ENCODE results near the gene OSBPL10.

Gene OSBPL10

DNA sequence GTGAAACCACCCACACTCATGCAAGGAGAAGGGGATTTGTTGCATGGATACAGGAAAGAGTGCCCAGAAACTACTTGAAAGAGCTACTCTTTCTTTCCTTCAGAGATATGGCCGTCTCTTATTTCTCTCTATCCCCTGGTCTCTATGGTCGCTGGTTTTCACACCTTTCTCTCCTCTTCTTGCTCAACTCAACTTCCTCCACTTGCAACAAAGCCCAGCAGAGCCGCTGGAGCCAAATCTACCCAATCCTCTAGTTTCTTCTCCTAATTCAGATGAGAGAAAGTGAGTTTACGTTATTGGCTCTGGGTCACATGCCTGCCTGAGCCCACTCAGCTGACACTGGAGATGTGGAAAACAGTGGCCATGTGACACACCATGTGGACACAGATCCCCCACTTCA lies 215.2 kb downstream of the OSBPL10 start:
- Histone ChIP-seq H3K27me3 (ENCODE audit: insufficient read depth, low read length) (no peaks in the 10 kb centered on the region), H3K36me3 (ENCODE audit: insufficient read depth, low read length) (no peaks in the 10 kb centered on the region), H3K4me1 (ENCODE audit: insufficient read depth, low read length) (peaks cover 5% of the 10 kb centered on the region), H3K9me3 (ENCODE audit: low read length) (no peaks in the 10 kb centered on the region), H2AFZ (ENCODE audit: low read depth, low read length) (no peak overlapping the region), H3K4me3 (ENCODE audit: low read length) (no peak overlapping the region)

GRCh38 chr3:31763731-31764130 lies 217.3 kb downstream of the OSBPL10 start:
- H3K27me3 ChIP-seq (ENCODE audit: insufficient read depth, low read length) = no peaks in the 10 kb centered on the region
- no peak overlapping the region for H2AFZ ChIP-seq (ENCODE audit: low read depth, low read length)
- no peak overlapping the region for H3K4me3 ChIP-seq (ENCODE audit: low read length)
- peaks cover 5% of the 10 kb centered on the region for H3K4me1 ChIP-seq (ENCODE audit: insufficient read depth, low read length)
- H3K36me3 ChIP-seq (ENCODE audit: insufficient read depth, low read length) = no peaks in the 10 kb centered on the region
- H3K9me3 ChIP-seq (ENCODE audit: low read length) = no peaks in the 10 kb centered on the region

DNA sequence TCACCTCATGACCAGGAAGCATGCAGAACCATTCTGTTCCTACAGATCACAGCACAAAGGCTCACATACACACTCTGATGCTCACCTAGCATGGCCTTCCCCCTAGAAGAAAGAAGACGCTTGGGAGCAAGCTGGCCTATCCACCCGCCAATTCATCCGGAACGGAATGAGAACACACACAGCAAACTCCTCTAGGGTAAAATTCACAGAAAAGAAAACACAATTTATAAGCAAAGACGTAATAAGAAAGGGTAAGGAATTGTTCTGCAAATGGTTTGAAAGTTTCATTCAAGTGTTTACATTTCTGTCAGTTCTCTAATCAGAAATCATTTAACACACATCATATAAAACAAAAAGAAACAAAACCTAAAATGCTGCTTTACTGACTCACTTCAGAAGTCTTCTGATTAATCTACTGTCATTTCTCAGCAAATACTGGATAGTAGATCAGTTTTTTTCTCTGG lies 218.1 kb downstream of the OSBPL10 start:
- Histone ChIP-seq H3K27me3 (ENCODE audit: insufficient read depth, low read length) (no peaks in the 10 kb centered on the region), H3K4me1 (ENCODE audit: insufficient read depth, low read length) (peaks cover 5% of the 10 kb centered on the region), H3K4me3 (ENCODE audit: low read length) (no peak overlapping the region), H2AFZ (ENCODE audit: low read depth, low read length) (no peak overlapping the region), H3K9me3 (ENCODE audit: low read length) (no peaks in the 10 kb centered on the region), H3K36me3 (ENCODE audit: insufficient read depth, low read length) (no peaks in the 10 kb centered on the region)

GRCh38 chr3:31762097-31762764 lies 218.8 kb downstream of the OSBPL10 start:
- H3K4me3 ChIP-seq (ENCODE audit: low read length) = no peak overlapping the region
- H3K27me3 ChIP-seq (ENCODE audit: insufficient read depth, low read length) = no peaks in the 10 kb centered on the region

DNA sequence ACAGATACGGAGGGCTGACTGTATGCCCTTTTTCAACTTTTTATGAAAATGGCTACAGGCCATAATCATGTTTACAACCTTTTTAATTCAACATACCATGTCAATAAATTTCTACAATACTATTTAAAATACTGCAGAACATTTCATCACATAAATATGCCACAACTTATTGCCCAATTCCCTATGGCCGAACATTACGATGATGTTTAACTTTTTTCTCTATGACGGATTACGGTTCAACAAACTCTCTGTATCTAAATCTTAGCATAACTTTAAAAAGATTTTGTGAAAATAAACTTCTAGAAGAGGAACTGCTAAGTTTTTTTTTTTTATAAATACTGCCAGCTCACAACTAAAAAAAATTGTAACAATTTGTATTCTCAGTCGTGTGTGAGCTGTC lies 220.4 kb downstream of the OSBPL10 start:
- Histone ChIP-seq H2AFZ (ENCODE audit: low read depth, low read length) (no peak overlapping the region), H3K36me3 (ENCODE audit: insufficient read depth, low read length) (no peaks in the 10 kb centered on the region), H3K4me1 (ENCODE audit: insufficient read depth, low read length) (peaks cover 5% of the 10 kb centered on the region), H3K27me3 (ENCODE audit: insufficient read depth, low read length) (no peaks in the 10 kb centered on the region), H3K9me3 (ENCODE audit: low read length) (no peaks in the 10 kb centered on the region), H3K4me3 (ENCODE audit: low read length) (no peak overlapping the region)

More at GRCh38 chr3:31762097-31762764, 218.8 kb downstream of the OSBPL10 start:
- no peak overlapping the region for H2AFZ ChIP-seq (ENCODE audit: low read depth, low read length)
- no peaks in the 10 kb centered on the region for H3K9me3 ChIP-seq (ENCODE audit: low read length)
- peaks cover 5% of the 10 kb centered on the region for H3K4me1 ChIP-seq (ENCODE audit: insufficient read depth, low read length)
- H3K36me3 ChIP-seq (ENCODE audit: insufficient read depth, low read length) = no peaks in the 10 kb centered on the region

- no peaks in the 10 kb centered on the region for H3K36me3 ChIP-seq (ENCODE audit: insufficient read depth, low read length)
- H3K4me1 ChIP-seq (ENCODE audit: insufficient read depth, low read length) = peaks cover 5% of the 10 kb centered on the region
- H2AFZ ChIP-seq (ENCODE audit: low read depth, low read length) = no peak overlapping the region
- no peaks in the 10 kb centered on the region for H3K9me3 ChIP-seq (ENCODE audit: low read length)
- no peaks in the 10 kb centered on the region for H3K27me3 ChIP-seq (ENCODE audit: insufficient read depth, low read length)
- no peak overlapping the region for H3K4me3 ChIP-seq (ENCODE audit: low read length)
Observed at GRCh38 chr3:31758322-31758965, 222.6 kb downstream of the OSBPL10 start.

GRCh38 chr3:31755926-31756658 lies 225.0 kb downstream of the OSBPL10 start:
- no peaks in the 10 kb centered on the region for H3K4me1 ChIP-seq (ENCODE audit: insufficient read depth, low read length)
- no peak overlapping the region for H2AFZ ChIP-seq (ENCODE audit: low read depth, low read length)
- no peaks in the 10 kb centered on the region for H3K27me3 ChIP-seq (ENCODE audit: insufficient read depth, low read length)
- H3K36me3 ChIP-seq (ENCODE audit: insufficient read depth, low read length) = no peaks in the 10 kb centered on the region
- H3K4me3 ChIP-seq (ENCODE audit: low read length) = no peak overlapping the region
- no peaks in the 10 kb centered on the region for H3K9me3 ChIP-seq (ENCODE audit: low read length)

- no peak overlapping the region for H2AFZ ChIP-seq (ENCODE audit: low read depth, low read length)
- H3K4me1 ChIP-seq (ENCODE audit: insufficient read depth, low read length) = no peaks in the 10 kb centered on the region
- no peak overlapping the region for H3K4me3 ChIP-seq (ENCODE audit: low read length)
- no peaks in the 10 kb centered on the region for H3K27me3 ChIP-seq (ENCODE audit: insufficient read depth, low read length)
- no peaks in the 10 kb centered on the region for H3K9me3 ChIP-seq (ENCODE audit: low read length)
- H3K36me3 ChIP-seq (ENCODE audit: insufficient read depth, low read length) = no peaks in the 10 kb centered on the region
Observed at GRCh38 chr3:31754575-31755278, 226.3 kb downstream of the OSBPL10 start.

DNA sequence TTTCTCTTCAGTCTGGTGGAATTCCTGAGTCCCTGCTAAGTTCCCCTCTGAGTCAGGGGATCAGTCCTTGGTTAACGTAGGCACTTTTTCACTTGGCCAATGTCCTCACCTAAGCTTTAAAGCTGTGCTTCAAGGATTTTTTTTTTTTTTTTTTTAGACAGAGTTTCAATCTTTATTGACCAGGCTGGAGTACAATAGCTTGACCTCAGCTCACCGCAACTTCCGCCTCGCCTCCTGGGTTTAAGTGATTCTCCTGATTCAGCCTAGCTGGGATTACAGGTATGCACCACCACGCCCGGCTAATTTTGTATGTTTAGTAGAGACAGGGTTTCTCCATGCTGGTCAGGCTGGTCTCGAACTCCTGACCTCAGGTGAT lies 228.0 kb downstream of the OSBPL10 start:
- Histone ChIP-seq H3K9me3 (ENCODE audit: low read length) (no peaks in the 10 kb centered on the region), H3K27me3 (ENCODE audit: insufficient read depth, low read length) (no peaks in the 10 kb centered on the region), H3K4me1 (ENCODE audit: insufficient read depth, low read length) (no peaks in the 10 kb centered on the region), H3K4me3 (ENCODE audit: low read length) (no peak overlapping the region), H2AFZ (ENCODE audit: low read depth, low read length) (no peak overlapping the region), H3K36me3 (ENCODE audit: insufficient read depth, low read length) (no peaks in the 10 kb centered on the region)

DNA sequence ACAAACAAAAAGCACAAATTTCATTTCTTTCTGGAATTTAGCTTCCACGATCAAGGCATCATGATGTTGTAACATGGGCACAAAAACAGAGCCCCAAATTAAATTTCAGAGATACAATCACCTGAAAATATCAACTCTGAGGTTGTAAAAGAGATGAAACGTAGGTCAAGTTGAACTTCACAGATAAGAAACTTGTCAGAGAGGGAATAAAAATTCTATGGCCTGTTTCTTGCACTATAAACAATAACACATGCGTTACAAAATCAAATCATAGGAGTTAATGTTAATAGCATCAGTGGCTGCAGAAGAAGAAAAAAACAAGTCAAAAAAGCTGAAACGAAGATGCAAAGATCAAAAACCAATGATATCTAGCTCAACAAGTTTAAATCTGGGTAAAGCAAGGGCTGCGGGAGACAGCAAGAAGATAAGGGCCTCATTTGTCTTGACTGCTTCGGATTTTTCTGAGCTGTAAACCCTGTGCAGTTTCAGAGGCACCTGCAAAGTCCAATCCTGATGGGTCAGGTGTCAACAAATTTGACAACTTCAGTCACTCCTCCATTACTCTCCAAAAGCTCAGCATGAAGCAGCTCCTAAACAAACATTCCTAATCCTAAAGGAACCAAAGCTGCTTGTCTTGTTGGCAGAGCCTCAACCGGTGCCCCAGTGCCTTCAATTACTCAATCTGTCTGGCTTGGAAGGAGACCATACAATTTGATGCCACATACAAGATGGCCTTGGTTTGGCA lies 228.6 kb downstream of the OSBPL10 start:
- H2AFZ ChIP-seq (ENCODE audit: low read depth, low read length) = no peak overlapping the region
- no peaks in the 10 kb centered on the region for H3K4me1 ChIP-seq (ENCODE audit: insufficient read depth, low read length)
- no peaks in the 10 kb centered on the region for H3K9me3 ChIP-seq (ENCODE audit: low read length)
- no peaks in the 10 kb centered on the region for H3K36me3 ChIP-seq (ENCODE audit: insufficient read depth, low read length)
- H3K27me3 ChIP-seq (ENCODE audit: insufficient read depth, low read length) = no peaks in the 10 kb centered on the region
- no peak overlapping the region for H3K4me3 ChIP-seq (ENCODE audit: low read length)

DNA sequence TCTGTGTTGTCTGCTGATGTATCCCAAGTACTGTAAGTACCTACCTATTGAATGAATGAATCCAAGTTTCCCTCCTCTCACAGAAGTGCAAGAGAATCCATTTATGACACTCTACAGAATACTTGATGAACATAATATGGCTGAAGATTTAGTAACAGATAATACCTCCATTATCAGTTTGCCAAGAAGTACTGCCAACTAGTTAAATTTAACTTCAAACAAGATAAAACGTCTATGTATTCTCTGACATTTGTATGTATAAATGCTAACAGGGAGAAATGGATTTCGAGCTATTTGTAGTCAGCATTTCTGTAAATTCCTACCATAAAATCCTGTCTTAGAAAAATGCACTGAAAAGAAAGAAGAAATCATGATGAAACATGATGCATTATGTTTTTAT lies 230.7 kb downstream of the OSBPL10 start:
- Histone ChIP-seq H3K27me3 (ENCODE audit: insufficient read depth, low read length) (no peaks in the 10 kb centered on the region), H2AFZ (ENCODE audit: low read depth, low read length) (no peak overlapping the region), H3K4me3 (ENCODE audit: low read length) (no peak overlapping the region), H3K36me3 (ENCODE audit: insufficient read depth, low read length) (no peaks in the 10 kb centered on the region), H3K4me1 (ENCODE audit: insufficient read depth, low read length) (no peaks in the 10 kb centered on the region), H3K9me3 (ENCODE audit: low read length) (no peaks in the 10 kb centered on the region)

DNA sequence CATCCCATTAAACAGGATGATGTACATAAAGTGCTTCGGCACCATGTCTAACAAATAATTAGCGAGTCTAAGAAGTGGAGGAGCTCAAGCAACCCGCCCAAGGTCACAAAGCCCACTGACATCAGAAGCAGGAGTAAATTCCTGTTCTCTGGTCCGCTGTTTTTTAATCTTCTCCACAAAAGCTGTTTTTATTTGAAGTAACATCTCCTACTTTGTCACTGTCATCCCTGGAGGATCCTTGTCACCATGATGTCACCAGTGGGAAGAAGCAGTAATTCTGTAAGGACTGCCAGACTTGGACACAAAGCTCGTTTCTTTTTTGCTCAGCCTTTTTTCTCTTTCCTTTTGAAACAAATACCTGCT lies 232.1 kb downstream of the OSBPL10 start:
- no peaks in the 10 kb centered on the region for H3K9me3 ChIP-seq (ENCODE audit: low read length)
- H3K4me1 ChIP-seq (ENCODE audit: insufficient read depth, low read length) = no peaks in the 10 kb centered on the region
- H3K36me3 ChIP-seq (ENCODE audit: insufficient read depth, low read length) = no peaks in the 10 kb centered on the region
- H3K27me3 ChIP-seq (ENCODE audit: insufficient read depth, low read length) = no peaks in the 10 kb centered on the region
- no peak overlapping the region for H2AFZ ChIP-seq (ENCODE audit: low read depth, low read length)
- no peak overlapping the region for H3K4me3 ChIP-seq (ENCODE audit: low read length)
